GM23338 (cell line): ENCODE measurements around the gene NSD1.

Source experiments
- CREB1 ChIP-seq: fragments of 250-450 bp; sonication (Bioruptor Pico); IDR thresholded peaks from 2 replicates; pipeline ENCODE4 v1.5.0; 2020; ENCODE audit warnings: low read depth, mild to moderate bottlenecking, moderate library complexity
- CTCF ChIP-seq, 2 experiments: fragments of 200-600 bp in 1 of 2; sonication (generic) in 1 of 2; conservative IDR thresholded peaks; 2 replicates each; pipeline versions ENCODE4 v1.5.1 to v1.6.1; 2016 to 2017; ENCODE audit warnings: antibody characterized with exemption in 2 of 2, low read depth in 2 of 2, mild to moderate bottlenecking in 2 of 2, moderate library complexity in 1 of 2
- EZH2 ChIP-seq: fragments of 200-600 bp; sonication (generic); IDR thresholded peaks from one replicate; pipeline ENCODE4 v1.8.0; 2017; ENCODE audit warnings: antibody characterized with exemption, mild to moderate bottlenecking, low read depth; ENCODE audit not compliant: unreplicated experiment
- EZH2phosphoT487 ChIP-seq: fragments of 200-600 bp; sonication (generic); IDR thresholded peaks from one replicate; pipeline ENCODE4 v1.8.1; 2018; ENCODE audit warnings: antibody characterized with exemption; ENCODE audit not compliant: unreplicated experiment
- POLR2AphosphoS5 ChIP-seq: IDR thresholded peaks from 2 replicates; pipeline ENCODE4 v1.6.1; 2016; ENCODE audit warnings: antibody characterized with exemption, low read depth

- TF ChIP-seq EZH2 (no peak), POLR2AphosphoS5 (no peak), CTCF (conservative IDR thresholded peaks at IDR 0.05; ENCODE audit: low read depth in 2 of 2) (no peak), EZH2phosphoT487 (no peak), CREB1 (CRISPR knock-in tag) (no peak)
These were observed 49.4 kb upstream of the NSD1 start for GRCh38 chr5:177084175-177084574.
